Measurements from ENCODE around the gene KIDINS220.
"Not testable (repeated sequence)": the region's sequence is repeated elsewhere in the genome, so short reads cannot be mapped to it uniquely, and the experiment has no call there.

Gene KIDINS220

GRCh38 chr2:8754106-8754776 lies 83.2 kb downstream of the KIDINS220 start:
- no peak for DNase-seq (ENCODE audit: low read depth, low spot score)

GRCh38 chr2:8753609-8754008 lies 83.8 kb downstream of the KIDINS220 start:
- DNase-seq (ENCODE audit: low read depth, low spot score), result no peak

- DNase-seq (ENCODE audit: low read depth, low spot score), result no peak
Measured at GRCh38 chr2:8752385-8752784, 85.0 kb downstream of the KIDINS220 start.

- no peak for DNase-seq (ENCODE audit: low read depth, low spot score)
Measured at GRCh38 chr2:8750221-8750620, 87.2 kb downstream of the KIDINS220 start.

GRCh38 chr2:8743261-8743660 lies 94.2 kb downstream of the KIDINS220 start:
- no peak for DNase-seq (ENCODE audit: low read depth, low spot score)

- DNase-seq (ENCODE audit: low read depth, low spot score), result no peak
Measured at GRCh38 chr2:8740136-8740535, 97.3 kb downstream of the KIDINS220 start.

GRCh38 chr2:8737571-8738175 lies 99.7 kb downstream of the KIDINS220 start:
- no peak for DNase-seq (ENCODE audit: low read depth, low spot score)

- no peak for DNase-seq (ENCODE audit: low read depth, low spot score)
Measured at GRCh38 chr2:8732601-8733000, 104.8 kb downstream of the KIDINS220 start.

- DNase-seq (ENCODE audit: low read depth, low spot score), result no peak
Measured at GRCh38 chr2:8729939-8730338, 107.5 kb downstream of the KIDINS220 start.

GRCh38 chr2:8729101-8729500 lies 108.3 kb downstream of the KIDINS220 start:
- not testable (repeated sequence) for DNase-seq (ENCODE audit: low read depth, low spot score)

- no peak for DNase-seq (ENCODE audit: low read depth, low spot score)
Measured at GRCh38 chr2:8728305-8729015, 109.0 kb downstream of the KIDINS220 start.

- DNase-seq (ENCODE audit: low read depth, low spot score), result no peak
Measured at GRCh38 chr2:8725838-8726237, 111.6 kb downstream of the KIDINS220 start.

GRCh38 chr2:8722986-8723385 lies 114.4 kb downstream of the KIDINS220 start:
- DNase-seq (ENCODE audit: low read depth, low spot score), result no peak

- no peak for DNase-seq (ENCODE audit: low read depth, low spot score)
Measured at GRCh38 chr2:8721410-8721809, 116.0 kb downstream of the KIDINS220 start.

GRCh38 chr2:8720741-8721140 lies 116.7 kb downstream of the KIDINS220 start:
- no peak for DNase-seq (ENCODE audit: low read depth, low spot score)

- DNase-seq (ENCODE audit: low read depth, low spot score), result no peak
Measured at GRCh38 chr2:8719528-8719927, 117.9 kb downstream of the KIDINS220 start.

- no peak for DNase-seq (ENCODE audit: low read depth, low spot score)
Measured at GRCh38 chr2:8714971-8715370, 122.4 kb downstream of the KIDINS220 start.

- DNase-seq (ENCODE audit: low read depth, low spot score), result no peak
Measured at GRCh38 chr2:8714283-8714682, 123.1 kb downstream of the KIDINS220 start.

- DNase-seq (ENCODE audit: low read depth, low spot score), result no peak
Measured at GRCh38 chr2:8710951-8711350, 126.5 kb downstream of the KIDINS220 start.

- no peak for DNase-seq (ENCODE audit: low read depth, low spot score)
Measured at GRCh38 chr2:8709611-8710010, 127.8 kb downstream of the KIDINS220 start.

- DNase-seq (ENCODE audit: low read depth, low spot score), result no peak
Measured at GRCh38 chr2:8704906-8705305, 132.5 kb downstream of the KIDINS220 start.

- DNase-seq (ENCODE audit: low read depth, low spot score), result no peak
Measured at GRCh38 chr2:8701681-8702379, 135.6 kb downstream of the KIDINS220 start.
